Astrocyte of the spinal cord (primary cell): ENCODE results near the gene TUBAL3.

Experiments used
- DNase-seq: peaks from one replicate; pipeline ENCODE4 v3.0.0; 2011; ENCODE audit warnings: low read depth, low spot score
- H3K4me3 ChIP-seq: 2 replicates; pipeline ENCODE4 v1.5.1; 2011; ENCODE audit warnings: low read depth, mild to moderate bottlenecking, low read length, moderate library complexity
- CTCF ChIP-seq: IDR thresholded peaks from 2 replicates; pipeline ENCODE4 v1.5.1; 2012; ENCODE audit warnings: low read depth, mild to moderate bottlenecking, low read length, inconsistent platforms
- in situ Hi-C: cut with HindIII; loops from 2 replicates; pipeline ENCODE4 v1.10.0; 2017; ENCODE audit warnings: low sequenced_read_pairs

TUBAL3 gene

GRCh38 chr10:5404208-5405041 is at the start of gene TUBAL3:
TUBAL3 (minus strand) TSS chr10:5404828; CDS start chr10:5404792, 36 bp downstream.
- DNase-seq, result no peak

GRCh38 chr10:5453749-5454489 is 49.3 kb upstream of the TUBAL3 start:
- no peak overlapping the region for H3K4me3 ChIP-seq
- TF ChIP-seq CTCF, result no peak
- no peak for DNase-seq
- in situ Hi-C loops, result no loop called here

More at GRCh38 chr10:5404208-5405041, at the start of gene TUBAL3:
- in situ Hi-C loops, result no loop called here
- TF ChIP-seq CTCF, result no peak
- H3K4me3 ChIP-seq, result no peak within 1 kb of the TSS

DNA sequence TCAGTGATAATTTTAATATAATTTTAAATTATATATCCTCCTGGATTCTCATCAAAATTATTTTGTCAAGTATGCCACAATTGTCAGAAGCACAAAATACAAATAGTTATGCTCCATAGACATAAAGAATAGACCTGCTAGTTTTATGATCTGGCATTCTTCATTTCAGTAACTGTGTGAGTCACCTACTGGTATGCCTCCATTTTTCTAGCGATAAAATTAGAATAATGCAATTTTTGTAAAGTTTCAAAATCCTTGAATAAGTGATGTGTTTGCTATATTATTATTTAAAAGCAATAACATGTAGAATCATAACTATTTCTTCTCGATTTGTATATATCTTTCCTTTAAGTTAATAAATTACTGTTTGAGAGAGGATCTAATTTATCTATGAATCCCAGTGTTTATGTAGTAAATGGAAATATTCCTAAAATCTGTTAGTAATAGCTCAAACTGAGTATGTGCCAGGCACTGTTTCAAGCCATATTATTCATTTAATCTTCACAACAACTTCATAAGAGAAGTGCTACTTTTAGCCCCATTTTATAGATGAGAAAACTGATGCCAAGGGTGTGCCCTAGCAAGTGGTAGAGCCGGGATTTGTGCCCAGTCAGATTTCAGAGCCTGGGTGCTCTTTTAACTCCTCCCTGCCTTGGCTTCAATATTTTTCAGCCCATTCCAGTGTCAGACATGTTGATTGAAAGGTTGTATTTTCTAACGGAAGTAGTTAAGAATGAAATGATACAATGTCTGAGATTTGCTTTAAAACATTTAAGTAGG is 46.2 kb upstream of the TUBAL3 start:
- no peak for DNase-seq
- in situ Hi-C loops, result no loop called here
- TF ChIP-seq CTCF, result no peak
- no peak overlapping the region for H3K4me3 ChIP-seq

DNA sequence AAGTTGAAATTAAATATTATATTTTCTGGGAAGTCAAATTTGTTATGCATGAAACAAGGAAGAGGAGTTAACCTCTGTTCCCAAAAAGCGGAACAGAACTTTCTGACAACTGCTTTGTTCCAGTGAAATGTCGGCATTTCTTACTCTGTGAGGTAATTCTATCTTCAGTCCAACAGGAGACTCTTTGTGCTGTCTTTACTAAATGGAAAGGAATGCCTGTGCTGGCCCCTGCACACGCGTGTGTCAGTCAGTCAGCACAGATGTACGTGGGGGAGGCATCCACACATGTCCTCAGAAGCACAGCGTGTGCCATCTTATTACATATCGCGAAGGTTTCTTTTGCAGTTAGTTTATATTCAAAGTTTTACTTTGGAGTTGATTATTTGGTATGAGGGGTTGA is 45.2 kb upstream of the TUBAL3 start:
- TF ChIP-seq CTCF, result peak; percentile 16
- peak overlapping the region; percentile 1 for H3K4me3 ChIP-seq
- peak; percentile 73 for DNase-seq
- in situ Hi-C loops, result no loop called here

GRCh38 chr10:5449227-5449626 is 44.6 kb upstream of the TUBAL3 start:
- in situ Hi-C loops, result no loop called here
- DNase-seq, result no peak
- TF ChIP-seq CTCF, result no peak
- H3K4me3 ChIP-seq, result peak overlapping the region; percentile 70

GRCh38 chr10:5448333-5449001 is 43.8 kb upstream of the TUBAL3 start:
- TF ChIP-seq CTCF, result no peak
- peak overlapping the region; percentile 70 for H3K4me3 ChIP-seq
- no peak for DNase-seq
- in situ Hi-C loops, result no loop called here
